Activated gamma-delta T cell treated with Interleukin-2 at 50 U/mL for 16 hours (primary cell): ENCODE data around the gene GNE.

Experiments used
- DNase-seq: peaks from one replicate; pipeline ENCODE4 v3.0.0-alpha.2; 2020

GNE gene

GRCh38 chr9:36165826-36166167 is 92.5 kb downstream of the GNE start:
- no peak for DNase-seq

- DNase-seq = no peak
These were observed 93.3 kb downstream of the GNE start for GRCh38 chr9:36164989-36165388.
